SHP77 treated with DMSO at 0.1 percent for 48 hours (cell line): ENCODE measurements around the gene AMDHD1.

Source experiments
- DNase-seq: peaks from one replicate; lab custom pipeline; 2025; lab: John Stamatoyannopoulos, UW

AMDHD1 gene

DNA sequence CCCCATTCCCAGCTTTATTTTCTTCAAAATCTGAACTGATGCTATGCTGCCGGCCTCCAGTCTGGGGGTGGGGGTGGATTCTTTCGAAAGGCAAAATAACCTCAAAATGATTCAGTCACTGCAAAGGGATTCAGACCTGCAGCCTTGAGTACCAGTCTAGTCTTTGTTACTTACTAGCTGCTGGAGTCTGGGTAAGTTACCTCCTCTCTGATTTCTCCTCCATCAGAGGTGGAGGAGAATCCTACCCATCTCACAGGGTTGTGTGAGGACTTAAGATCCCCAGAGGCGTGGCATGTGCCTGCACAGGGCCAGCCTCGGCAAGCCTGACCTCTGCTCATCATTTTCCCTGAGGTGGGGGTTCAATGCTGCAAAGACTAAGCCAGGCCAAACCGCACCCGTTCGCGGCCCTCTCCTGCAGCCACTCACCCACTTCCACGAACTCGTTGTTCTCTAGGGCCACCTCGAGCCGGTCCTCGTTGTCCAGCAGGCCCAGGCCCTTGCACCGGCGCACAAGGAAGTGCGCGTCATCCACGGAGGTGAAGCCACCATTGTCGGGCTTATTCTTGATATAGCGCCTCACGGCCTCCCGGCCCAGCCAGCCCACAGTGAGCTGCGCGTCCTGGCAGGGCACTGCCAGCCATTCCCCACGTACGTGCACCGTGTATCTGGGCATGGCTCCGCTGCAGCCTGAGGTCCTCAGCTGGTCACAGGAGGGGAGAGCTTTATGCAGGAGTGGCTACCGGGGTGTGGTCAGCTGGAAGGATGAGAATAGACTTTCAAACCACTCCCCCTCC lies 52.3 kb downstream of the AMDHD1 start:
- DNase-seq, result no peak

DNA sequence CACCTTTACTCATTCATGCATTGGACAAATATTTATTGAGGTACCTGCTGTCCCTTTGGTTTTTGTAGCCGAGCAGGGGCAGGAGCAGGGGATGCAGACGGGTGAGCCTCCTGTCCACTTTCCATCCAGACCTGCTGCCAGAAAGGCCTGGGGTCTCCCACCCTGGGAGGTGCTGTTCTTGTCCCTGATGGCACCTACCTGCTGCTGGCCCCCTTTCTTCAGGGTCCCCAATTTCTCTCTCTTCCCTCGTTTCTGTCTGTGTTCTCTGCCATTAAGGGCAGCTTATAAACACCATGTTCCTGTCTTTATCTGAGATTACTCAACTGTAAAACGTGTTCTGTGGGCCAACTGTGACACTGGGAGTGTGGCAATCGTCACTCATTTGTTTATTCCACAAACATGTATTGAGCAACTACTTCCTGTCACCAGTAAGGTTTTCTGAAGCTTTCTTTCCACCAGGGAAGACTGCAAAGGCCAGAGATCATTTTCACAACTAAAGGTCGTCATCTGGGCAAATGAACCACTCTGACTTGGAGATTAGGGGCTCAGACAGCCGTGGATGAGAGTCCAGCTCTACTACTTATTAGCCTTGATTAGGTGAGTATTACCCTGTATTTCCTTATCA lies 53.0 kb downstream of the AMDHD1 start, which contains the start of gene HAL:
Gene HAL (minus strand): TSS at position 311 of the 625 bp plus-strand sequence. CDS start 434 bp downstream, outside the sequence.
- DNase-seq, result no peak

DNA sequence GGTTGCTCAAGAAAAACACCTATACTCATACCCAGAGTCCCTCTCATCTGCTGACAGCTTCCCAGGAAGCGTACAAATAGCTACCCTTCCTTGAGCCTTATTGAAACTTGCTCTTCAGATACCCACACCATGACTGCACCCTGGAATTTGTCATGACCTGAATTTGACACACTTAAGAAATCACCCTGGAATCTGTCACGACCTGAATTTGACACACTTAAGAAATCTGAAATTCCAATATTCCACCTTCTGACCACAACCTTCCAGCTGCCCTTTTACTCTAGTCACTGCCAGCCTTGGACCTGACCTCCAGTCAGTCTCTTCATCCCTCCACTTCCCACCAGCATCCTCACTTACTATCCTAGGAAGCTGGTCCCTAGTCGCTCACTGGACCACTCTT lies 54.1 kb downstream of the AMDHD1 start:
- no peak for DNase-seq

DNA sequence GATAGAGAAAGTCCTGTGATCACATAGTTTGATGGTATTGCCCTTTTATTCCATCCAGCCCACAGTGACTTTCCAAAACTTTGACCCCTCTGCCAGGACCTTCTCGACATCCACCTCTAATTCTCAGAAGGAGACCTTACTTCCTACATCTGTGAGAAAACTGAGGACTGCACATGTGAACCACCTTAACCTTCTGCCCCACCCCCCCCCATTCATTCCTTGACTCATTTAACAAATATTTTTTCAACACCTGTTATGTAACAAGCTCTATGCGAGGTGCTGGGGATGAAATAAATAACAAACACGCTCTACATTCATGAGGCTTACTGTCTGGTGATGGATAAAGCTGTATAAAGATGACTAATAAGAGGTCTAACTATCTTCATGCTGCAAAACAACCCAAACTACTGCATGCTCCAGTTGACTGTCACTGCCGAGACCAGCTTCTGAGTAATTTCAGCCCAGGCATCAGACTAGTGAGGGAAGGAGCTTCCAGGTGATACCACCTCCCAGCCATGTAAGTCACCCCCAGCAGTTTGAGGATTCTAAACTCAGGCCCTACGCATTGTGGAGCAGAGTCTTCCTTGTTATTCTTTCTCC lies 54.9 kb downstream of the AMDHD1 start:
- no peak for DNase-seq

DNA sequence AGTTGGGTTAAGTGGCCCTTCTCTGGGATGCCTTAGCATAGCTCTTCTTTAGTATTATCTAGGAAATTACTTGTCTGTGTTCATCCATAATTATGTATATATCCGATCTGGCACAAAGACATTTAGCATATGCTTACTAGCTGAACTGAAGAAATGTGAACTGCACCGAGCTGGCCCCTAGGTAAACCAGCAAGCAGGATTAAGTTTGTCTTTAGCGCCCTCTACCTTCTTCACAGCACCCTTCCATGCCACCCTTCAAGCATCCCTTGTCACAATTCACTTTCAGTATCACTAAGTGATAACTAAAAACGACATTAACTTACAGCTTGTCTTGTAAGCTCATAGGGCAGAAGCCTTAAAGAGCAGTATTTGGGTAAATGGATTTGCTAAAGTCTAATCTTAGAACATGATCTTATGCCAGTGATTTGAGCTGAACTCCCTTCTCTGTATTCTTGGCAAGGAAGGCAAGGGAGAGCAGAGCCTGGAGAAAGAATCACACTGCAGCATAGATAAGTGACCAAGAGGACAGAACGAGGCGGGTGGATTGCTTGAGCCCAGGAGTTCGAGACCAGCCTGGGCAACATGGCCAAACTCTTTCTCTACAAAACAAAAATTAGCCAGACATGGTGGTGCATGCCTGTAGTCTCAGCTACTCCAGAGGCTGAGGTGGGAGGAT lies 55.6 kb downstream of the AMDHD1 start:
- DNase-seq, result peak; percentile 55

DNA sequence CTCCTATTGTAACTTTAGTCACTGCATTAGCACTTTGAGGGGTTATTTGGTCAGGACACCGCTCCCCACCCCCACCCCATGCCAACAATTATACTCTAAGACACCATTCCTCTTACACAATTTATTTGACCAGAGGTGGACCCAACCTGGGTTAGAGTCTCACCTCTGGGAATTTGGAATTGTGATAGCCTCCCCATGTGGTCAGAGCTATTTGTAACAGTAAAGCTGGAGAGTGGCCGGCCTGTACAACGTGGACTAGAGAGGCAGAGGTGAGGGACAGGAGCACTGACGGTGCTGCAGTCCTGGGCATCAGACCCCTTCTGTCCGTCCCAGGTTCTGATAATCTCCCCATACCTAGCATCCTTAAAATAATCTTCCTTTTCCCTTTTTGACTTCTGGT lies 56.4 kb downstream of the AMDHD1 start:
- no peak for DNase-seq

DNA sequence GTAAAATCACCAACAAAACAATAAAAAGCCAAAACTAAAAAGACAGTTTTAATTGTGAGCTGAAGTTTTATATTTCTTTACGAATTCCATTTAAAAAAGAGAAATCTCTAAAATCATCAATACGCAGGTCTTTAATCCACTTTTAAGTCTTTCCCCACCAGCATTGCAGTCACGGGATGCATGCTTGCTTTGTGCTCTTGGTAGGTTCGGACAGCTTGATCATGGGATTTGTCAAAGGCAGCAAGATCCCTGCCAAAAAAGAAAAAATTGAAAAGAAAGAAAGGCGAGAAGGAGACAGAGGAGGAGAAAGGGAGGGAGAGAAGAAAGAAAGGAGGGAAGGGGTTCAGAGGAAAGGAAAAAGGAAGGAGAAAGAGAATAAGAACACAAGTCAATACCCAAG lies 57.7 kb downstream of the AMDHD1 start:
- no peak for DNase-seq

DNA sequence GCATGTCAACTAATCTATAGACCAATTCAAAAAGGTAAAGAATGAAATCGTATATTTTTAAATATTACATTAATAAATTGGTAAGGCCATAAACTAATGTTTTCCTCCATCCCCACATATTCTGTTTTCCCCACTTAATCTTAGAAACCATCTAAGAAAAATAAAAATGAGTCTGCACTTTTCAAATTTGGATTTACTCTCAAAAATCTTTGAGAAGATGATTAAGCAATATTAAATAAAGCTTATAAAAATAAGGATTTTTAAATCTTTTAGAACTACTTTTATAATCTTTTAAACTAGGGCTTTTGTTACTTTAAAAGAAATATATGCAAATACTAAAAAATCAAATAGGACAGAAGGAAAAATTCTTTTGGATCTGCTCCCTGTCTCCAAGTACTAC lies 63.6 kb downstream of the AMDHD1 start:
- DNase-seq, result no peak

DNA sequence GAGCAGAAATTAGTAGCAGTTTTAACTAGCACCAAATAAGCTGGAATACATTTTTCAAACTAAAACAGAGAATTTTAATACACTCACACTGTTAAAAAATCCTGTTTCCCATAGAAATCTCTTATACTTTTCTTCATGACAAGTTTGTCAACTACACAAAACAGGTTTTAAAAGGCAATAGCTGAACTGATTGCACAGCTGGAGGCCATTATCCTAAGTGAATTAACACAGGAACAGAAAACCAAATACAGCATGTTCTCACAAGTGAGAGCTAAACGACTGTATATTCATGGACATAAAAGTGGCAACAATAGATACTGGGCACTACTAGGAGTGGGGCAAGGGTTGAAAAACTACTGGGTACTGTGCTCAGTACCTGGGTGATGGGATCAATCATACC lies 64.6 kb downstream of the AMDHD1 start:
- no peak for DNase-seq

DNA sequence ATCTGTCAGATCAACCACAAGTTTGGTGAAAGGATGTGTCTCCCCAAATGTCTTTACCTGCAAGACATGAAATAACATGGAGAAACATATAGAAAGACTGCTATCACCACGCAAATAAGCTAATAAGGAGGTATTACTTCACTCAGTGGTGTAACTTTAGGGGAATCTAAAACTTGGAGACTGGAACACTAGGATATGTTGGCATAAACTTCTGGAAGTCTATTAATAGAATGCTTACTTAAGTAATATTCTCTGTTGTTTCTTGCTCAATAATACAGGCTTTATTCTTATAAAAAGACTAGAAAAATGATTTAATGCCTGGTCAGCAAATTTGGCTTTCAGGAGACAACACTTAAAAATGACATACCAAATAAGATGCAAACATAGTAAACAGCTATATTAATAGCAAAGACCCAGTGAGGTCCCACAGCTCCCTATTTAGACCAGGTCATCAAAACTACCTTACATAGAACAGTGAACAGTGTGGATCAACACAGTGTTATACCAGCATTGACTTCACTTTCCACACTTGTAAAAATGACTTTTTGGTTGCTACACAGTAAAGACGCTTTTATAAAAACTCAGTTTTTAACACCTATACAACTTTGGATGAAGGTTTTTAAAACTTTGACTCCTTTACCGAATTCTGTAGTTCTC lies 71.9 kb downstream of the AMDHD1 start:
- DNase-seq, result no peak

DNA sequence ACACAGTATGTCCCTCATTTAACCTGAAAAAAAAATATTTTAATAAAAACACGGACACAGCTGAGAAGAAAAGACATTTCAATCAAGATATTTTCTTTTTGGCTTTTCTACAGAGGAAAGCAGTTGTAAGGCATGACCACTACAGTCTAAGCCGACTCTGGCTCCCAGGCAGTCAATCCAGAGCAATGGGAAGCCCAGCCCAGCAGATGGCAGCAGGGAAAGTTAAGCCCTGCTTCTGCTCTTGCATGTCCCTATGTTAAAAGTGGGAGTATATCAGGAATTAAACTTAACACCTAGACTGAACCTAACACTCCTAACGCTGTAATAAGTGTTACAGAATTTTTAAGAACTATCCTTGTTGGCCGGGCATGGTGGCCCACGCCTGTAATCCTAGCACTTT lies 72.5 kb downstream of the AMDHD1 start:
- DNase-seq, result no peak
